Hepatocyte (in vitro differentiated cells): ENCODE measurements around the gene STAP1. TPM values are rescaled to one million over a fixed set of nuclear protein-coding genes. Genes with fewer than 3 reads are reported as not detected.
"Not testable (repeated sequence)": the region's sequence is repeated elsewhere in the genome, so short reads cannot be mapped to it uniquely, and the experiment has no call there.

Source experiments
- DNase-seq: peaks from one replicate; pipeline ENCODE4 v3.0.0-alpha.2; 2016; ENCODE audit warnings: low spot score
- H2AFZ ChIP-seq: fragments of 200-600 bp; sonication (generic); 2 replicates; pipeline ENCODE4 v1.6.0; 2016; ENCODE audit warnings: antibody characterized with exemption, mild to moderate bottlenecking
- H3K27ac ChIP-seq: fragments of 200-600 bp; sonication (generic); 2 replicates; pipeline ENCODE4 v1.5.1; 2016; ENCODE audit warnings: mild to moderate bottlenecking
- H3K27me3 ChIP-seq: fragments of 200-600 bp; sonication (generic); 2 replicates; pipeline ENCODE4 v1.6.1; 2016
- H3K36me3 ChIP-seq: fragments of 200-600 bp; sonication (generic); replicated peaks from 2 replicates; pipeline ENCODE4 v1.5.1; 2016; ENCODE audit warnings: low read depth; ENCODE audit not compliant: insufficient read depth
- H3K4me1 ChIP-seq: fragments of 200-600 bp; sonication (generic); 2 replicates; pipeline ENCODE4 v1.5.1; 2016; ENCODE audit warnings: mild to moderate bottlenecking, moderate library complexity; ENCODE audit not compliant: insufficient read depth
- H3K4me2 ChIP-seq: fragments of 200-600 bp; sonication (generic); 2 replicates; pipeline ENCODE4 v1.6.0; 2016
- H3K4me3 ChIP-seq: fragments of 200-600 bp; sonication (generic); 2 replicates; pipeline ENCODE4 v1.5.1; 2016; ENCODE audit warnings: mild to moderate bottlenecking
- H3K79me2 ChIP-seq: fragments of 200-600 bp; sonication (generic); 2 replicates; pipeline ENCODE4 v1.6.0; 2017; ENCODE audit warnings: mild to moderate bottlenecking
- H3K9me2 ChIP-seq: fragments of 200-600 bp; sonication (generic); replicated peaks from 2 replicates; pipeline ENCODE4 v1.6.0; 2017; ENCODE audit warnings: mild to moderate bottlenecking; ENCODE audit not compliant: insufficient read depth
- H3K9me3 ChIP-seq: fragments of 200-600 bp; sonication (generic); 2 replicates; pipeline ENCODE4 v1.5.1; 2016; ENCODE audit warnings: low read depth, mild to moderate bottlenecking
- H4K20me1 ChIP-seq: fragments of 200-600 bp; sonication (generic); 2 replicates; pipeline ENCODE4 v1.6.0; 2016; ENCODE audit warnings: mild to moderate bottlenecking; ENCODE audit not compliant: insufficient read depth, poor library complexity, severe bottlenecking
- EZH2 ChIP-seq: fragments of 200-600 bp; sonication (generic); IDR thresholded peaks from 2 replicates; pipeline ENCODE4 v1.6.1; 2016; ENCODE audit warnings: antibody characterized with exemption, mild to moderate bottlenecking, borderline replicate concordance
- EZH2phosphoT487 ChIP-seq: fragments of 200-600 bp; sonication (generic); IDR thresholded peaks from one replicate; pipeline ENCODE4 v1.6.1; 2018; ENCODE audit warnings: antibody characterized with exemption, mild to moderate bottlenecking, low read depth, moderate library complexity; ENCODE audit not compliant: unreplicated experiment, severe bottlenecking
- WGBS: methylation state at CpG from one replicate; pipeline ENCODE4 v1.1.6; 2016; ENCODE audit warnings: low lambda C conversion rate; ENCODE audit errors: missing lambda C conversion rate; 5-methylcytosine and 5-hydroxymethylcytosine counted together
- polyA plus RNA-seq: library from polyadenylated mRNA; unstranded; fragments of >200 nt; fragmentation: Nextera tagmentation; extraction: Ambion mirVana; gene quantifications from 2 replicates; pipeline ENCODE4 v1.2.1, GENCODE V29; 2016
- total RNA-seq: library from RNA; depleted of rRNA; stranded (reverse); fragments of >200 nt; gene quantifications from 2 replicates; pipeline ENCODE4 v1.2.3, GENCODE V29; 2014
- TF ChIP-seq, protein P1 (sequence below): fragments of 200-600 bp; sonication (generic); IDR thresholded peaks from 2 replicates; pipeline ENCODE4 v1.5.1; 2016; ENCODE audit warnings: antibody characterized with exemption, mild to moderate bottlenecking; ENCODE audit not compliant: poor library complexity

The STAP1 gene
- total and polyA plus RNA-seq, 2 experiments from 2014 or later, result not detected

DNA sequence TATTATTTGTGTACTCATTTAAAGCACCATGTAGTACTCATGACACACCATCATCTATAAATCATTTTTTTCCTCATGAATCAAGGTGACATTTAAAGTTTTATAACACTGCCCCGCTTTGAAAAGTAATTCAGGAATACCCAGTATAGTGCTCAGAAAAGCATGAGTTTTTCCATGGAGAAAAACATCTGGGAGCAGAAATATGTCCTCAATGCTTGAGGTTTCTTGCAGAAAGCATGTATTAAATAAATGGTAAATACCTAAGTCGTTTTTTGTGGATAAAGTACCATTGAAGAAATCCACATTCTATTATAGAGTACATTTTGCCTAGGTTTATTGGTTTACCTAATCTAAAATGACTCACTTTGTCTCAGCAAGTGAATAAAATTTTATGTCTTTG, 76.2 kb downstream of the STAP1 start:
- Histone ChIP-seq H4K20me1 (no peaks in the 10 kb centered on the region), H3K79me2 (no peaks in the 10 kb centered on the region), H3K4me1 (no peaks in the 10 kb centered on the region), H2AFZ (no peak overlapping the region), H3K4me2 (no peak overlapping the region), H3K27ac (no peak overlapping the region), H3K9me3 (no peaks in the 10 kb centered on the region), H3K36me3 (peaks cover 9% of the 10 kb centered on the region), H3K27me3 (no peaks in the 10 kb centered on the region), H3K4me3 (no peak overlapping the region), H3K9me2 (no peaks in the 10 kb centered on the region)
- WGBS, result 53% methylated on average over 2 of the region's 2 CpGs
- TF ChIP-seq, protein P1, sequence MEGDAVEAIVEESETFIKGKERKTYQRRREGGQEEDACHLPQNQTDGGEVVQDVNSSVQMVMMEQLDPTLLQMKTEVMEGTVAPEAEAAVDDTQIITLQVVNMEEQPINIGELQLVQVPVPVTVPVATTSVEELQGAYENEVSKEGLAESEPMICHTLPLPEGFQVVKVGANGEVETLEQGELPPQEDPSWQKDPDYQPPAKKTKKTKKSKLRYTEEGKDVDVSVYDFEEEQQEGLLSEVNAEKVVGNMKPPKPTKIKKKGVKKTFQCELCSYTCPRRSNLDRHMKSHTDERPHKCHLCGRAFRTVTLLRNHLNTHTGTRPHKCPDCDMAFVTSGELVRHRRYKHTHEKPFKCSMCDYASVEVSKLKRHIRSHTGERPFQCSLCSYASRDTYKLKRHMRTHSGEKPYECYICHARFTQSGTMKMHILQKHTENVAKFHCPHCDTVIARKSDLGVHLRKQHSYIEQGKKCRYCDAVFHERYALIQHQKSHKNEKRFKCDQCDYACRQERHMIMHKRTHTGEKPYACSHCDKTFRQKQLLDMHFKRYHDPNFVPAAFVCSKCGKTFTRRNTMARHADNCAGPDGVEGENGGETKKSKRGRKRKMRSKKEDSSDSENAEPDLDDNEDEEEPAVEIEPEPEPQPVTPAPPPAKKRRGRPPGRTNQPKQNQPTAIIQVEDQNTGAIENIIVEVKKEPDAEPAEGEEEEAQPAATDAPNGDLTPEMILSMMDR, result no peak
- no peak for TF ChIP-seq EZH2
- DNase-seq, result no peak

DNA sequence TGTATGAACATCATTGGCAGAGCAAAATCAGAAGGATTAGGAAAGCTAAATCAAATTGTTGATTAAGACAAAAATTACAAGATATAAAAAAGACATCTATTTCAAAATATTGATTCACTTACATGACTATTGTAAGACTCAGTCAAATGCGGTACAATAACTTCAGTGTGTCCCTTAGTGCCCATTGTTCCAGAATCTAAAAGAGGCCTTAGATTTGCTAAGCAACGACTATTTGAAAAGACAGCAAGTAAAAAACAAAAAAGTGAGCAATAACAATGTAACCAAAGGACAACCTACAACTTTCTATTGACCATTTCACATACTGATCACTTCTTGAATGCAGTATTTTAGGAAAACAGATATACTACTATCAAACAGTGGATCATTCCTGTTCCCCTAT, 76.8 kb downstream of the STAP1 start:
- no peaks in the 10 kb centered on the region for H3K27me3 ChIP-seq
- no peak overlapping the region for H3K4me2 ChIP-seq
- H3K36me3 ChIP-seq, result peaks cover 9% of the 10 kb centered on the region
- H3K79me2 ChIP-seq, result no peaks in the 10 kb centered on the region
- DNase-seq, result no peak
- TF ChIP-seq EZH2 (no peak), EZH2phosphoT487 (no peak)
- TF ChIP-seq, protein P1, result no peak
- no peaks in the 10 kb centered on the region for H4K20me1 ChIP-seq
- H3K4me3 ChIP-seq, result no peak overlapping the region
- no peaks in the 10 kb centered on the region for H3K9me2 ChIP-seq
- no peak overlapping the region for H2AFZ ChIP-seq
- H3K9me3 ChIP-seq, result no peaks in the 10 kb centered on the region
- 99% methylated on average over 2 of the region's 2 CpGs for WGBS
- no peak overlapping the region for H3K27ac ChIP-seq
- no peaks in the 10 kb centered on the region for H3K4me1 ChIP-seq

- DNase-seq, result not testable (repeated sequence)
Measured at GRCh38 chr4:67636978-67637377, 78.5 kb downstream of the STAP1 start.

GRCh38 chr4:67638136-67638535, 79.6 kb downstream of the STAP1 start:
- Histone ChIP-seq H3K9me2 (no peaks in the 10 kb centered on the region), H3K4me2 (no peak overlapping the region), H3K79me2 (no peaks in the 10 kb centered on the region), H3K36me3 (peaks cover 9% of the 10 kb centered on the region), H3K27me3 (no peaks in the 10 kb centered on the region), H2AFZ (no peak overlapping the region), H3K4me1 (no peaks in the 10 kb centered on the region), H3K9me3 (no peaks in the 10 kb centered on the region), H3K4me3 (no peak overlapping the region), H3K27ac (no peak overlapping the region), H4K20me1 (no peaks in the 10 kb centered on the region)
- 98% methylated on average over 5 of the region's 5 CpGs for WGBS
- TF ChIP-seq EZH2 (no peak), EZH2phosphoT487 (no peak)
- TF ChIP-seq, protein P1, result no peak
- DNase-seq, result no peak

More at GRCh38 chr4:67636978-67637377, 78.5 kb downstream of the STAP1 start:
- not testable (repeated sequence) for H3K27ac ChIP-seq, H3K9me2 ChIP-seq, H3K9me3 ChIP-seq, H3K4me1 ChIP-seq, H3K79me2 ChIP-seq, H4K20me1 ChIP-seq, H3K27me3 ChIP-seq, H3K4me3 ChIP-seq, H2AFZ ChIP-seq, H3K36me3 ChIP-seq, H3K4me2 ChIP-seq
- 92% methylated on average over 7 of the region's 30 CpGs for WGBS
